ENCODE results near the gene DMPK.

DNA sequence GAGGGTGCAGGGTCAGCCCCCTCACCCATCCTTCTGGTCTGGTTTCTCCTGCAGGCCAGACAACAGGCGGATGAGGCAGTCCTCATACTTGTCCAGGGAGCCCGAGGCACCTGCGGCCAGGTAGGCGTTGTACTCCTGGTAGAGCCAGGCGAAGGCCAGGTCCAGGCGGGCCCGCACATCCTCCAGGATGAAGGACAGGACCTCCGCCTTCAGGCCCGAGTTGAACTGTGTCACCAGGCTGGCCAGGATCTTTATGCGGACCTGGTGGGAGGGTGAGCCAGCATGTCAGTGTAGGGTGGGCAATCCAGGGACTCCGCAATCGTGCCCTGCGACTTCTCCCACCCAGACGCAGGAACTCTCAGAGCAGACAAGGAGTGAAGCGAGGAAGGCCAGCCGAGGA is 46.7 kb upstream of the DMPK start:
- TF ChIP-seq, protein P1, sequence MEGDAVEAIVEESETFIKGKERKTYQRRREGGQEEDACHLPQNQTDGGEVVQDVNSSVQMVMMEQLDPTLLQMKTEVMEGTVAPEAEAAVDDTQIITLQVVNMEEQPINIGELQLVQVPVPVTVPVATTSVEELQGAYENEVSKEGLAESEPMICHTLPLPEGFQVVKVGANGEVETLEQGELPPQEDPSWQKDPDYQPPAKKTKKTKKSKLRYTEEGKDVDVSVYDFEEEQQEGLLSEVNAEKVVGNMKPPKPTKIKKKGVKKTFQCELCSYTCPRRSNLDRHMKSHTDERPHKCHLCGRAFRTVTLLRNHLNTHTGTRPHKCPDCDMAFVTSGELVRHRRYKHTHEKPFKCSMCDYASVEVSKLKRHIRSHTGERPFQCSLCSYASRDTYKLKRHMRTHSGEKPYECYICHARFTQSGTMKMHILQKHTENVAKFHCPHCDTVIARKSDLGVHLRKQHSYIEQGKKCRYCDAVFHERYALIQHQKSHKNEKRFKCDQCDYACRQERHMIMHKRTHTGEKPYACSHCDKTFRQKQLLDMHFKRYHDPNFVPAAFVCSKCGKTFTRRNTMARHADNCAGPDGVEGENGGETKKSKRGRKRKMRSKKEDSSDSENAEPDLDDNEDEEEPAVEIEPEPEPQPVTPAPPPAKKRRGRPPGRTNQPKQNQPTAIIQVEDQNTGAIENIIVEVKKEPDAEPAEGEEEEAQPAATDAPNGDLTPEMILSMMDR (conservative IDR thresholded peaks at IDR 0.05 in 1 of 2, IDR thresholded peaks at IDR 0.05 in 1 of 2; ENCODE audit: extremely low read depth in 1 of 2, insufficient read depth in 1 of 2, low read depth in 1 of 2, low read length in 2 of 2) = no peak
- no peak for TF ChIP-seq EZH2 (IDR thresholded peaks at IDR 0.05; ENCODE audit: borderline replicate concordance, low read length)

All from mammary epithelial cell (primary cell).